Large intestine (tissue), 3 donors: Measurements from ENCODE around the gene GAB2. TPM values are rescaled to one million over a fixed set of nuclear protein-coding genes. Genes with fewer than 3 reads are reported as not detected.

ENCODE experiments used
- DNase-seq, 2 donors: peaks; one replicate each; pipeline versions ENCODE4 v3.0.0 to v3.0.0-alpha.2; 2013
- H3K27ac ChIP-seq: one replicate; pipeline ENCODE4 v1.5.1; 2013; ENCODE audit warnings: low read length
- H3K27me3 ChIP-seq: 2 replicates; pipeline ENCODE4 v1.6.1; 2013; ENCODE audit warnings: low read length; ENCODE audit not compliant: control insufficient read depth, insufficient read depth
- H3K36me3 ChIP-seq: 2 replicates; pipeline ENCODE4 v1.6.1; 2013; ENCODE audit warnings: low read length; ENCODE audit not compliant: control insufficient read depth, insufficient read depth
- H3K4me1 ChIP-seq: one replicate; pipeline ENCODE4 v1.6.1; 2013; ENCODE audit warnings: low read length; ENCODE audit not compliant: control insufficient read depth, insufficient read depth
- H3K4me3 ChIP-seq: one replicate; pipeline ENCODE4 v1.5.1; 2013; ENCODE audit warnings: low read length
- H3K9me3 ChIP-seq: one replicate; pipeline ENCODE4 v1.6.1; 2013; ENCODE audit warnings: mild to moderate bottlenecking, low read depth, low read length, moderate library complexity; ENCODE audit not compliant: control insufficient read depth
- whole genome bisulfite sequencing: methylation state at CpG from one replicate; pipeline ENCODE4 v1.1.5; 2013; ENCODE audit warnings: low lambda C conversion rate; ENCODE audit not compliant: insufficient coverage; 5-methylcytosine and 5-hydroxymethylcytosine counted together
- polyA plus RNA-seq: library from polyadenylated mRNA; unstranded; fragments of 120-200 nt; gene quantifications from one replicate; pipeline ENCODE4 v1.2.1, GENCODE V29; 2013

GAB2 gene
- polyA plus RNA-seq, 1 donor = 10.7 TPM

DNA sequence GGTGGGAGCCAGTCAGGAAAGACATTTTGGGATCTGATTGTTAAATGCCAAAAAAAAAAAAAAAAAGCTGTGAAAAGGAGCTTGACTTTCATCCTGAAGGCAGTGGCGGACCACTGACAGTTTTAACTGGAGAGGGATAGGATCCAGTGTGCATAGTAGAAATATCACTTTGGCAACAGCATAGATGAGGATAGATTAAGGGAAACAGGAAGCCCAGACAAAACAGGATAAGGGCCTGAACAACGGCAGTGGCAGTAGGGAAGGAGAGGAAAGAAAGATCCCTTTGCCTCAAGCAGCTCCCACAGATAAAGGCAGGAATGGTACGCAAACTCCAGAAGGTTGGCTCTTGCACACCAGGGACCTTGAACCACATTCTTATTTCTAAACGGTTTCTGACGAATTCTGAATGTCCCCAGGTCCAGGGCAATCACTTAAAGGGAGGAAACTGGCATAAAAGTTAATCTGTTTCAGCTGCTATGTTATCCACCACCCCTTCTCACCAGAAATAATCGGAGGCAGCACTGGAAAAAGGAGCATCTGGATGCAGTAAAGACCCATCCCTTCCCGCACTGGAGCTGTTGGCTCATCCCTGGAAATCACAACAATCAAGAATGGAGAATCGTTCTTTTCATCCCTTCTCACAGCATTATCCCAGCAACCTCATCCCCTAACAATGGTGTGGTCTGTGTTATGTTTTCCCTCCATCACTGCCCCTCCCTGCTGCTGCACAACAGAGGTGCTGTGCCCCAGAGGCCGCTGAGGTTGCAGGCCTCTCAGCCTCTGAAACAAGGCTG is 99.1 kb downstream of the GAB2 start:
- Histone ChIP-seq H3K9me3 (no peaks in the 10 kb centered on the region), H3K27me3 (no peaks in the 10 kb centered on the region), H3K27ac (no peak overlapping the region), H3K36me3 (no peaks in the 10 kb centered on the region), H3K4me3 (no peak overlapping the region), H3K4me1 (no peaks in the 10 kb centered on the region)
- peak in 1 of 2 donors; percentile 23 for DNase-seq
- WGBS = 100% methylated on average over 1 of the region's 9 CpGs

DNA sequence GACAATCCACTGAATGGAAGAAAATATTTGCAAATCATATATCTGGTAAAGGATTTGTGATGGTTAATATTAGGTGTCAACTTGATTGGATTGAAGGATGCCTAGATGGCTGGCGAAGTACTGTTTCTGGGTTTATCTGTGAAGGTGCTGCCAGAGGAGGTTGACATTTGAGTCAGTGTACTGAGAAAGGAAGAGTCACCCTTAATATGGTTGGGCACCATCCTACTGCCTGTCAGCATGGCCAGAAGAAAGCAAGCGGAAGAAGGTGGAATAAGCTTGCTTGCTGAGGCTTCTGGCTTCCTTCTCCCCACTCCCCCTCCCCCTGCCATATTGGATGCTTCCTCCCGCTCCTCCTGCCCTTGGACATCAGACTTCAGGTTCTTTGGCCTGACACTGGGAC is 101.9 kb downstream of the GAB2 start:
- H3K4me1 ChIP-seq = no peaks in the 10 kb centered on the region
- no CpG with 5 or more reads among the region's 3 CpGs for WGBS
- H3K27ac ChIP-seq = no peak overlapping the region

DNA sequence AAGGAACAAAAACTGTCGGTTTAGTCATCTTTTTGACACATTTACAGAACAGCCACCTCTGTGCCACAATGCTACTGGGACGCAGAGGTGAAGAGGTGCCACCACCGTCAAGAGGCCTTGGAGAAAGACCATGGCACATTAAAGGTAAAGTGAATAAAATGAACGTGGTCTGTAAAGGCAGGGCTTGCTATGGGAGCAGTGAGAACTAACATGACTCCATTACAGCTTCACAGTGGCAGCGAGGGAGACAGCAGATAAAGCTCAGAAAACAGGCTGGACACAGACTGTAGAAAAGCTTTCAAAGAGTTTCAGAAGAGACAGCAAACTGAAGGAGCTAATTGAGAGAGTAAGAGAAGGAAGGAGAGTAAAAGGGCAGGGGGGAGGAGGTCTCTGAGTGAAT is 102.9 kb downstream of the GAB2 start:
- Histone ChIP-seq H3K27ac (no peak overlapping the region), H3K4me3 (no peak overlapping the region), H3K36me3 (no peaks in the 10 kb centered on the region), H3K9me3 (no peaks in the 10 kb centered on the region), H3K27me3 (no peaks in the 10 kb centered on the region), H3K4me1 (peaks cover 3% of the 10 kb centered on the region)
- DNase-seq = no peak
- 20% methylated on average over 1 of the region's 5 CpGs for WGBS

More for the DNA sequence above, 101.9 kb downstream of the GAB2 start:
- Histone ChIP-seq H3K4me3 (no peak overlapping the region), H3K9me3 (no peaks in the 10 kb centered on the region), H3K27me3 (no peaks in the 10 kb centered on the region), H3K36me3 (no peaks in the 10 kb centered on the region)
- no peak for DNase-seq

DNA sequence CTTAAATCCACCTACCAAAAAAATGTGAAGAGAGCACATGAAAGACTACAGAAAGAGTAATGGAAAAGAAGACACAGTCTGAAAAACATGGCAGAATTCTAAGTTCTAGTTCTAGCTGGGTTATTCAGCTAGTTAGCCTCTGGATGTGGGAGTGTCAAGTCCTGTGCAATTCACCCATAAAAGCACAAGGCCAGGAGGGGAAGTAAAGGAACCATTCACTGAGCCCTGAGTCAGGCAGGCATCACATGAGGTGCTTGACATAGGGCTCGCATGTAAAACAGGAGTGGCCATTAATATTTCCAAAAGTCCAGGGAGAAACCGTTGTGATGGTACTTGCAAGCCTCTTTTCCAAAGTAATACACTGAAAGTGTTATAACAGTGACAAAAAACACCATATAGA is 103.7 kb downstream of the GAB2 start:
- Histone ChIP-seq H3K36me3 (no peaks in the 10 kb centered on the region), H3K27me3 (no peaks in the 10 kb centered on the region), H3K27ac (no peak overlapping the region), H3K9me3 (no peaks in the 10 kb centered on the region), H3K4me3 (no peak overlapping the region), H3K4me1 (peaks cover 3% of the 10 kb centered on the region)
- WGBS = no CpG with 5 or more reads among the region's 2 CpGs
- no peak for DNase-seq

DNA sequence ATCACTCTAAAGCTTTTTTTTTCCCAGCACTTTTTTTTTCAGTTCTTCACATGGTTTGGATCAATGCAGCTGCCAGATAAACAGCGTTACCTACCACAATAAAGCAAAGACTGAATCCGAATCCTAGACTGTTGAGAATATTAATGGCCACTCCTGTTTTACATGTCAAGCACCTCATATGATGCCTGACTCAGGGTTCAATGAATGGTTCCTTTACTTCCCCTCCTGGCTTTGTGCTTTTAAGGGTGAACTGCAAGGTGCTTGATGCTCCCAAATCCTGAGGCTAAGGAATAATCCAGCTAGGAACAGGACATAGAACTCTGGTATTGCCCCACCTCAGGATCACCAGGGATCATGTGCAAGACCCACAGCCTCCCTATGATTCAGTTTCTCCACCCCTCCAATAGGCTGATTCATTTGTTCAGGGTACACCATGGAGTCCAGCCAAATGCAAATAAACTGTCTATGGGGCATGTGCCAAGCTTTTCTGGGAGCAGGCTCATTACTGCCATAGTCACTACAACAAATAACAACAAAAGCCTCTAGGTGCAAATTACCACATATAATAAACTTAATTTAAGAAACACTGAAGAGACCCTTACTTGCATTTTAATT is 104.3 kb downstream of the GAB2 start:
- no CpG with 5 or more reads among the region's 2 CpGs for WGBS
- Histone ChIP-seq H3K27ac (no peak overlapping the region), H3K4me1 (peaks cover 3% of the 10 kb centered on the region), H3K27me3 (no peaks in the 10 kb centered on the region), H3K4me3 (no peak overlapping the region), H3K36me3 (no peaks in the 10 kb centered on the region), H3K9me3 (no peaks in the 10 kb centered on the region)
- DNase-seq = no peak

DNA sequence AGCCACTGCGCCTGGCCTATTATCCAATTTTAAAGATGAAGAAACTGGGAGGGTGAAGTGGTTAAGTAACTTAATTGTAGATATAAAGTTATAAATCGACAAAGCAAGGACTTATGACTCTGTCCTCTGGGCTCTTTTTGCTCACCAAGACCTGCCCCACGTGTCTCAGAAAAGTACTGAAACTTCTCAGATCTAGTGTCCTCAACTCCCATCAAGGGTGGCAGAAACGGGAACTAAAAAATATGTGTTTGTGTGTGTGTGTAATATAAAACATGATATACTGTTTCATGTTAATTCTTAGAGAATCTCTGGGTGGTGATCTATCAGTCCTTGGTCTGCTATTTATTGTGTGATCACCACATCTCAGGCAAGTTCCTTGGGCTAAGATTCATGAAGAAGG is 104.9 kb downstream of the GAB2 start:
- peaks cover 3% of the 10 kb centered on the region for H3K4me1 ChIP-seq
- H3K27ac ChIP-seq = no peak overlapping the region
- no peaks in the 10 kb centered on the region for H3K9me3 ChIP-seq
- H3K4me3 ChIP-seq = no peak overlapping the region
- H3K36me3 ChIP-seq = no peaks in the 10 kb centered on the region
- 100% methylated on average over 1 of the region's 4 CpGs for WGBS
- H3K27me3 ChIP-seq = no peaks in the 10 kb centered on the region
- no peak for DNase-seq

DNA sequence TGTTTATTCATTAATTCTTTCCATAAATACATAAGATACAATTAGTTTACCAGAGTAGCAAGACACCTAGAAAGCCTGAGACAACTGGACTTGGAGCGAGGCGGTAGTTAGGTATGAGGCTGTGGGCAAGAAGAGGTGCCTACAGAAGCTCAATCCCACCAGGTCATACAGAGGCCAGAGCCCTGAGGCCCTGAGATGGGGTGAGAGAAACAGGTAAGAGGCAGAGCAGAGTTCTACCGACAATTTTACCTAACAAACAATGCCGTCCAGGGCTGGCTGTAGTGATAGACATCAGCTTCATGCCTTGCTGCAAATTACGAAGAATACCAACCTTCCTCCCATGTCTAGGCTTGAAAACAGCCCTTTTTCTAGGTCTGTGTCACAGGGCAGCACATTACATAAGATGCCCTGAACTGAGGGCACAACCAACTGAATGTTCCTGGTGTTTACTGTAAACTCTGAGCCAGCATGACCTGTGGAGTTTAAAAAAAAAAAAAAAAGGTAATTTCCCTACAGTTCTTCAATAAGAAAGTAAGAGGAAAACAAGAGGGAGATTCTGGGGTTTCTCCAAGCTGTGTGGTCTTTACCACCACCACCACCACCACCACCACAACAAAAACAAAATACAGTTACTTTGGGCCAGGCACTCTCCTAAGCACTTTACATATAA is 105.8 kb downstream of the GAB2 start:
- H3K4me3 ChIP-seq = no peak overlapping the region
- DNase-seq = no peak
- H3K9me3 ChIP-seq = no peaks in the 10 kb centered on the region
- H3K27me3 ChIP-seq = no peaks in the 10 kb centered on the region
- peaks cover 3% of the 10 kb centered on the region for H3K4me1 ChIP-seq
- H3K36me3 ChIP-seq = no peaks in the 10 kb centered on the region
- no peak overlapping the region for H3K27ac ChIP-seq
- WGBS = no CpG with 5 or more reads among the region's 5 CpGs

DNA sequence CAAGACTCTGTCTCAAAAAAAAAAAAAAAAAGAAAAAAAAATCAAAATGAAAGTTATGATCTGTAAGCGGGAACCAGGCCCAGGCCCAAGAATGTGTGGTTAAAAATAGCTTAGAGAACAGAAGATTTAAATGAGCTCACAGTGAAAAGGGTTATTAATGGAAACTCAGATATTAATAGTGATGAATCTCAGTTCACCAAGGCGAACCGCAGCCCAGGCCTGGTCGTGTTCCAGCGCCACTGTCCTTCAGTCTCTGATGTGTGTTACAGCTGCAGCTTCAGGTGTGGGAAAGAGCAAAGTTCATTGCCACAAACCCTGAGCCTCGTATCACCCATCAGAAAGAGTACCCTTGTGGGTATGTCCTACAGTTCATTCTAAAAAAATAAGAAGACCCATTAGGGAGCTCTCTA is 107.1 kb downstream of the GAB2 start:
- no peaks in the 10 kb centered on the region for H3K36me3 ChIP-seq
- peak; percentile 18 to 46 for DNase-seq
- 31% methylated on average over 5 of the region's 6 CpGs for WGBS
- no peaks in the 10 kb centered on the region for H3K27me3 ChIP-seq
- no peaks in the 10 kb centered on the region for H3K9me3 ChIP-seq
- no peak overlapping the region for H3K4me3 ChIP-seq
- peaks cover 3% of the 10 kb centered on the region for H3K4me1 ChIP-seq
- H3K27ac ChIP-seq = no peak overlapping the region

DNA sequence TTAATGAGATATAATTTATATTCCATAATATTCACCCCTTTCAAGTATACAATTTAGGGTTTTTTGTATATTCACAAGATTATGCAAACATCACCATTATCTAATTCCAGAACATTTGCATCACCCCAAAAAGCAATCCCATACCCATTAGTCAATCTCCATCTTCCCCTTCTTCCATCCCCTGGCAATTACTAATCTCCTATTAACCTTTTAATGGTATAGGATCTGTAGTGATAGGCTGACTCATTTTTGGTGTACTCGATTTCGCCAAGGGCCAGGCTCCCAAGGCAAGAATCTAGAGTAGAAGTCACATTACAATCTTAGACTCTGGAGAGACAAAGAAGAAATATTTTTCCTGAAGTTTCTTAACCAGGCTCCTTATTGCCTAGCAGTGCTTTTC is 113.4 kb downstream of the GAB2 start:
- H3K4me3 ChIP-seq = no peak overlapping the region
- 100% methylated on average over 2 of the region's 2 CpGs for WGBS
- no peaks in the 10 kb centered on the region for H3K27me3 ChIP-seq
- no peak overlapping the region for H3K27ac ChIP-seq
- no peaks in the 10 kb centered on the region for H3K9me3 ChIP-seq
- DNase-seq = no peak
- no peaks in the 10 kb centered on the region for H3K36me3 ChIP-seq
- H3K4me1 ChIP-seq = no peaks in the 10 kb centered on the region

DNA sequence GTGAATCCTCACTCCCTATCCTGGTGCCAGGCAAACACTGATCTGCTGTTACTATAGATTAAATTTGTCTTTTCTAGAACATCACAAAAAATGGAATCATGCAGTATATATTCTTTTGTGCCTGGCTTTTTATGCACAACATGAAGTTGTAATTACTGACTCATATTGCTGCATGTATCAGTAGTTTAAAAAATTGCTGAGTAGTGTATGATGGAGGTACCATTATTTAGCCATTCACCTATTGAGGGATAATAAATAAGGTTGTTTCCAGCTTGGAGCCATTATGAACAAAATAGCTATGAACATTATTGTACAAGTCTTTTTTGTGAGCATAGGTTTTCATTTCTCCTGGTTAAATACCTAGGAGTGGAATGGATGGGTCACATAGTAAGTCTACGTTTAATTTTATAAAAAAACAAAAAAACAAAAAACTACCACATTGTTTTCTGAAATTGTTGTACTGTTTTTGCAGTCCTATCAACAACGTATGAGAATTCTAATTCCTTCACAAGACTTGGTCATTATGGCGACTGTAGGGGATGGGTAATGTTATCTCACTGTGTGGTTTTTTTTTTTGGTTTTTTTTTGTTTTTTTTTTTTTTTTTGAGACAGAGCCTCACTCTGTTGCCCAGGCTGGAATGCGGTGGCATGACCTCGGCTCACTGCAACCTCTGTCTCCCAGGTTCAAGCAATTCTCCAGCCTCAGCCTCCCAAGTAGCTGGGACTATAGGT is 117.3 kb downstream of the GAB2 start:
- H3K27ac ChIP-seq = no peak overlapping the region
- H3K36me3 ChIP-seq = no peaks in the 10 kb centered on the region
- 100% methylated on average over 1 of the region's 5 CpGs for WGBS
- DNase-seq = no peak
- H3K4me3 ChIP-seq = no peak overlapping the region
- no peaks in the 10 kb centered on the region for H3K9me3 ChIP-seq
- H3K27me3 ChIP-seq = no peaks in the 10 kb centered on the region
- no peaks in the 10 kb centered on the region for H3K4me1 ChIP-seq
